TTC549 (cell line): ENCODE data around the gene ARRDC3.
"Not testable (repeated sequence)": the region's sequence is repeated elsewhere in the genome, so short reads cannot be mapped to it uniquely, and the experiment has no call there.

Experiments used
- FAIRE-seq: peaks from 2 replicates; lab custom pipeline; 2012; peaks lifted over from hg19 to GRCh38; lab: Jason Lieb, UNC

The ARRDC3 gene

DNA sequence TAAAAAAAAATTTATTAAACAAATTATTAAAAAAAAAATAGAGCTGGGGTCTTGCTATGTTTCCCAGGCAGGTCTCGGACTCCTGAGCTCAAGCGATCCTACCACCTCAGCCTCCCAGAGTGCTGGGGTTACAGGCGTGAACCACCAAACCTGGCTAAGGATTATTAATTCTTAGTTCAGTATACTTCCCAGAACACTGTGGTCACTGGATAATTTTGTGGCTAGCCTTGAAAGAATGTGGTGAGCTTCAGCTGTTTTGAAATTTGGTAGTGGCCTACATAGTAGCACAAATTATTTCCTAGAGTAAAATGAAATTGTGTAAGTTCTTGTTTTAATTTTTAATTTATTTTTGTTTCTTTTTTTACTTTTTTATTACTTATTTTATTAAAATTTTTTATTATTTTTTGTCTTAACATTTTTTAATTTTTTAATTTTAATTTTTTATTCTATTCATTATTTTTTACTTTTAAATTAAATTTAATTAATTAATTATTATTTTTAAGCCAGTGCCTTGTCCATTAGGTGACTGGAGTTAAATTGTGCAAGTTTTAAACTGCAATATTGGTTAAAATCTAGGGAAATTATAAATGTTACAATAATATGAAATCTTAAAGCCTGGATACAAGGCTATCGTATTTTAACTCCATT lies 23.0 kb downstream of the ARRDC3 start:
- peak; percentile 95 for FAIRE-seq

DNA sequence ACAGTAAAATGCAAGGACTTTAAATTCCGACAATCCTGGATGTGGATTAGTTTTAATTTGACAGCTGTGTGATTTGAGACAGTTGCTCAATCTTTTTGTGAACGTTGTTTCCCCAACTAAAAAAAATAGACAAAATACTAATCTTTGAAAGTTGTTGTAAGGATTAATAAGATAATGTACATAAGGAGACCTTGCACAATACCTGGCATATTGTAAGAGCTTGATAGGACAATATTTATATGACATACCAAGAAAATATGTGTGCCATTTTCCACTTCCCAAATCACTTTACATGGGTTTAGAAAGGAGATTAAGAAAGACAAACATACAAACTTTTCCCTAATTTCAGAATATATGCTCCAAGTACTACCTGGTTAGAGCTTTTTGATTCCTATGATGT lies 25.3 kb downstream of the ARRDC3 start:
- no peak for FAIRE-seq

DNA sequence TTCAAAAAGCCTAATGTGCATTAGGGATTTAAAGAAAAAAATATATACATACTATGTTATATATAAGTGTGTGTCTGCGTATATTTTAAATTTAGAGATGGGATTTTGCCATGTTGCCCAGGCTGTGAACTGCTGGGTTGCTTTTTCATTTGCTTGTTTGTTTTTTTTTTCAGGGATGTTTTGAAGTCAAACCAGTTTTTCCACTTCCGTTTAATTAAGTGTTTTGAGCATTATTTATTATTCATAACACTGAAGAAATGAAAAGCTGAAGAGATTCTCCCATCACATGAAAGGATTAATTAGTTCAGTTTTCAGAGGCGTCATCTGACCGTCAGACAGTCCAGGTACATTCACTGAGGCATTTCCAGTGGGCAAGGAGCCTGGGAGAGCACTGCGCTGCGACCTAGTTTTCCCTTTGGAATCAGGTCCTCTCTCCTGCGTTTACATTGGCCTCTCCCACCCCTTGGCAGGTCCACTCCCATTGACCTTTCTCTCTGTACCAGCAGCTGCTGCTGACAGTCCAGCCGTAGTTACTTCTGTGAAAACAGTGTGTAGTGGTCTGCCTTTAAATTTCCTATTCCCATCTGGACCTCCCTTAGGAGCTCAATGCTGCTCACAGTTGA lies 26.0 kb downstream of the ARRDC3 start:
- FAIRE-seq, result no peak

DNA sequence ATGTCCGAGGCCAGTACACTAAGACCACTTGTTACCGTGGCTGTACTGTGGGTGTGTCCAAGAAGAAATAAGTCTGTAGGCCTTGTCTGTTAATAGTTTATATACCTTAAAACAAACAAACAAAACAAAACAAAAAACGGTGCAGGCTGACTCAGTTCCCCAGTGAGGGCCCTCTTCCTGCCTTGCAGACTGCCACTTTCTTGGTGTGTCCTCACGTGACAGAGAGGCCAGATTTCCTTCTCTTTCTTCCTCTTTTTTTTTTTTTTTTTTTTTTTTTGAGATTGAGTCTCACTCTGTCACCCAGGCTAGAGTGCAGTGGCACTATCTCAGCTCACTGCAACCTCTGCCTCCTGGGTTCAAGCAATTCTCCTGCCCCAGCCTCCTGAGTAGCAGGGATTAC lies 28.2 kb downstream of the ARRDC3 start:
- not testable (repeated sequence) for FAIRE-seq

DNA sequence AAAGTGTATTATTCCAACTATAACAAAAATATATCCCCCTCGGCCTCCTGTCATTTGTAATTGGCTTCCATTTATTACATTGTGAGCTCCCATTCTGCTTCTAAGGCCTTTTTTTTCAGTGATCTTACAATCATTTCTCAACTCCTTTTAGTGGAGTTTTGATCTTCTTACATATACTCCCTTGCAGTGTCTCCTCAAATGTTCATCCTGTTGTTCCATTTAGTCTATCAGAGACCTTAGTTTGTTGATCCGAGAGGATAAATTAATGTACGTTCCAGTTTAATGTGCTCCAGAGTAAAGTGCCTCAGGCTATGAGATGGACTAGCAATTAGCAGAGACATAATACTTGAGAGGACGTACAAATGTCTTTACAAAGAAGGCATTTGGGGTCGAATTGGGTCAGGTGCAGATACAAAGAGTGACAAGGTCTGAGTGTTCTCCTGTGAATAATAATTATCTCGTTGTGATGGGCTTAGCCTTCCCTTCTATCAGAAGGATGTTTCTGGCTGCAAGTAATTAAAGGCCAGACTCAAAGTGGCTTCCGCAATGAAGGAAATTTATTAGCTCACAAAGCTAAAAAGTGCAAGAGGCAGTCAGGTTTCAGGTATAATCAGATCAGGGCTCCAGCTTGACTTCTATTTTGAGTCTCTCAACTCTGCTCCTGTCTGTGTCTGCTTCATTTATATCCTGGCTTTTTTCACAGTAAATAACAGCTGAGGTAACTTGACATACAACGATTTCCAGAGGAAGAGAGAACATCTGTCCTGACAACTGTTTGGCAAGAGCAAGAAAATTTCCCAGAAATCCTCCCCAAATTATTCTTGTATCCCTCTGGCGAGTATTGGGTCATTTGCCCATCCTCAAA lies 30.1 kb downstream of the ARRDC3 start:
- FAIRE-seq, result no peak

DNA sequence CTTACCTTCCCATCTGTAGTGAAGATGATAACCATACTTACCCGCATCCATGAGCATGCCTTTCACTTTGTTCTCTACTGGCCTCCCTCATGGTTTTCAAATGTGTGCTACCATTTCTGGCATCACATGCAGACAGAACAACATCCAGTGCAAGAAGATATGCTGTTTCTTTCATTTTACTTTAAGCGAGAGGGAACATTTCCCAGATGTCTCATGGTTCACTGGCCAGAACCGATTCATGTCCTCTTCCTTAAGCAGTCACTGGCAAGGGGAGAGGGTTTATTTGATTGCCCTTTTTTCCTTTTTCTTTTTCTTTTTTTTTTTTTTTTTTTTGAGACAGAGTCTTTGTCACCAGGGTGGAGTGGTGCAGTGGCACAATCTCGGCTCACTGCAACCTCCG lies 37.7 kb downstream of the ARRDC3 start:
- no peak for FAIRE-seq

DNA sequence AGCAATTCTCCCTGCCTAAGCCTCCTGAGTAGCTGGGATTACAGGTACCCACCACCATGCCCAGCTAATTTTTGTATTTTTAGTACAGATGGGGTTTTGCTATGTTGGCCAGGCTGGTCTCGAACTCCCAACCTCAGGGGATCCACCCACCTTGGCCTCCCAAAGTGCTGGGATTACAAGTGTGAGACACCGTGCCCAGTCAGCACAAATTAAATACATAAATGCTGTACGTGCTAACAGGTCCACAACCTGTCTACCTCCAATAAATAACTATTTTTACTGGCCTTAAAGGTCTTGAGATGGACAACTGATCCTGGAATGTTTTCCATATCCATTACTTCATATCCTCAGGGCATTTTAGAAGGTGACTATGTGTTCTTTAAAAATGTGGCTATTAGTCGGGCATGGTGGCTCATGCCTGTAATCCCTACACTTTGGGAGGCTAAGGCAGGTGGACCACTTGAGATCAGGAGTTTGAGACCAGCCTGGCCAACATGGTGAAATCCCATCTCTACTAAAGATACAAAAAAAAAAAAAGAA lies 38.4 kb downstream of the ARRDC3 start:
- FAIRE-seq, result not testable (repeated sequence)

DNA sequence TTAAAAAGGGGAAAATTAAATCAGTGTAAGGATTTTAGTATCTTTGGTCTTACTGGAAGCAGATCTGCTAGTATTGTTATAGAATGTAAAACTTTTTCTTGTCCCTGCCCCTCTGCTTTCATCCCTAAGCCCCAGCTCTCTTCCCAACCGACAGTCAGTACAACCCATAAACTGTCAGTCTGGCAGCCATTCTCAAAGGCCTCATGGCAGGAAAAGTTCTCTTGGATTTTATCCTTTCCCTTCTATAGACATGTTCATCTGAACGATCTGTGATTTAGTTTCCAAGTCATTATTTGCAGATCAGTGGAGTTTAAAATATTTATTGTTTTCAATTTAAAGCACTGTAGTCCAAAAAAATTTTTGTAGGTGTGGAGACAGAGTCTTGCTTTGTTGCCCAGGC lies 39.2 kb downstream of the ARRDC3 start:
- no peak for FAIRE-seq

DNA sequence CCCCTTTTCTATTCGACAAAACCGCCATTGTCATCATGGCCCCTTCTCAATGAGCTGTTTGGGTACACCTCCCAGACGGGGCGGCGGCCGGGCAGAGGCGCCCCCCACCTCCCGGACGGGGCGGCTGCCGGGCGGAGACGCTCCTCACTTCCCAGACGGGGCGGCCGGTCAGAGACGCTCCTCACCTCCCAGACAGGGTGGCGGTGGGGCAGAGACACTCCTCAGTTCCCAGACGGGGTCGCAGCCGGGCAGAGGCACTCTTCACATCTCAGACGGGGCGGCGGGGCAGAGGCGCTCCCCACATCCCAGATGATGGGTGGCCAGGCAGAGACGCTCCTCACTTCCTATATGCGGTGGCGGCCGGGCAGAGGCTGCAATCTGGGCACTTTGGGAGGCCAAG lies 40.2 kb downstream of the ARRDC3 start:
- FAIRE-seq, result not testable (repeated sequence)

DNA sequence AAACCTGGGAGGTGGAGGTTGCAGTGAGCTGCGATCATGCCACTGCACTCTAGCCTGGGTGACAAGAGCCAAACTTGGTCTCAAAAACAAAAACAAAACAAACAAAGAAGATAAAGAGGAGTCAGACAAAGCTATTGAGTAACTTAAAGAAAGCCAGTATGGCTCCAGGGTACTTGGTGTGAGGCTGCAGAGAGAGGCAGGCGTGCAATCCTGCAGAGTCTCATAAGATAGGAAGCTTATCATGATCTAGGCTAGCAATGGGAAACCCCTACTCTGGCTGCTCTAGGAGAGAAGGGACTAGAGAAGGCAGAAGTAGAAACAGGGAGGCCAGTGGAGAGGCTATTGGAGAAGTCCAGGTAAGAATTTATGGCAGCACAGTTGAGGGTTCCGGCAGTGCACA lies 42.0 kb downstream of the ARRDC3 start:
- no peak for FAIRE-seq

DNA sequence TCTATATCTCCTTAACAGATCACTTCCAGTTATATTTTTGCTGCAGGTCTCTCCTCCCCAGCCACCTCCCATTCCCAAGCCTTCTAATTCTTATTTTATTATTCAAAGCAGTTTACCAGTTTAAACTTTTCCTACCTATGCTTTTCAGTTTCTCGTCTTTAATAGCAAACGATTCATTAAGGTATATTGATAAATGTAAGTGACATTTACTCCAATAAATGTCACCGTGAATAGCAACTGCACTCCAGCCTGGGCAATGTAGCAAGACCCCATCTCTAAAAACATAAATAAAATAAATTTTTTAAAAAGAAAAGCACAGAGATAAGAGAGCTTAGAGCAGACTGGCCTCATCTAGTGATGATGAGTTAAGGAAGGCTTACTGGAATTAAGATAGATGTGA lies 42.6 kb downstream of the ARRDC3 start:
- no peak for FAIRE-seq

DNA sequence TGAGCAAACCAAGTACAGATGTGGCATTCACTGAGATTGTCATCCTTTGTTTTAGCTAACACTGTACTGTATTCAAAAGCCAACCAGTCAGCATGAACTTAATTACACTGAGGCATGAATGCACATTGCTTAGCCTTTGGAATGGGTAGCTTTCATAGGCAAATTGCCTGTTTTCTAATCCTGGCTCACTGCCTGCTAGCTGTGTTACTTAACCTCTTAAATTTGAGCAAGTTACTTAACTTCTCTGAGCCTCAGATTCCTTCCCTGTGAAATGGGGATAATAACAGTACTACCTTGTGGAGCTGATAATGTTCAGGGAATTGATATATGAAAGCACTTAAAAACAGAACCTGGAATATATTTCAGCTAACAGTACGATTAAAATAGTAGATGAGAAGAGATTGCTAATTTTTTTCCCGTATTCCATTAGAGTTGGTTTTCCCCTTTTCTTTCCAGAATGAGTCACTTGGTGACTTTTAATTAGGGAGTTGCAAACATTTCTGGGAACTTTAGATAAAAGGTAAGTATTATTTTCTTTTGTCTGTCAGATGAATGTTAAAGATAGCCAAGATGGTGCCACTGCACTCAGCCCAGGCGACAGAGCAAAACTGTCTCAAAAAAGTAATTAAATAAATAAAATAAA lies 43.9 kb downstream of the ARRDC3 start:
- FAIRE-seq, result no peak

DNA sequence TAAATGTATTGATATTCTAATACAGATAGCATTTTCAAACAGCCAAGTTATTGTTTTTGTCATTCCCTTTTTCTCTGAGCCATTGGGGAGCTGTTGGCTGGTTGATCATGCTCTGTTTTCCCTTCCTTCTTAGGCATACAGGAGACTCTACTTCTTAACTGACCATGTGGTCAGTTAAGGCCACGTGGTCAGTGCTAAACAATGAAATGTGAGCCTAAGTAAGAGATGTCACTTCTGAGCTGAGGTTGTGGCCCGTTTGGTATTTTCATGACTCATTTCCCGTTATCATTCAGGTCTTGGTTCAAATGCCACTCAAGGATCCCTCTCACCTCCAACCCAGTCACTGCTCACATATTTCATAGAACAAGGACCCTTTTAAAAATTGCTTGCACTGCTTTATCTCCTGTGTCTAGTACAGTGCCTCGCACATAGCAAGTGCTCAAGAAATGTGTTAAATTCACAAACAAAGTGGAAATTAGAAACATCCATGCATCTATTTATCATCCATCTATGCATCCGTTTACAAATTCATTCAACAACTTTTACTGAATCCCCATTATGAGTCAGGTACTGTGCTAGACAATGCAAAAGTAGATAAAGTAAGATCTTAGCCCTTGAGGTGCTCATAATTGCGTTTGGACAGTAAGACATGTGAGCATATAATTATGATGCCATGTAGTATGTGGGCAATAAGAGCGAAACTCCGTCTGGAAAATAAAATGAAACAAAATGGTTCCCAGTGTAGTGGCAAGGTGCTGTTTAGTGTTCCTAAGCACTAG lies 50.7 kb downstream of the ARRDC3 start:
- no peak for FAIRE-seq

DNA sequence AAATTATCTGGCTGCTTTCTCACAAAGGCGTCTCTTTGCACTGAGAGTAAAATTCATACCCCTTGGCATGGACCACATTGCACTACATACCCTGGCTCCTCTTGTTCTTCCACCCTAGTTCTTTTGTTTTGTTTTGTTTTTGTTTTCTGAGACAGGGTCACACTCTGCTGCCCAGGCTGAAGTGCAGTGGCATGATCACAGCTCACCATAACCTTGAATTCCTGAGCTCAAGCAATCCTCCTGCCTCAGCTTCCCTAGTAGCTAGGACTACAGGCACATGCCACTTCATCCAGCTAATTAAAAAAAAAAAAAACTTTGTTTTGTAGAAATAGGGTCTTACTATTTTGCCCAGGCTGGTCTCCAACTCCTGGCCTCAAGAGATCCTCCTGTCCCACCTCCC lies 51.4 kb downstream of the ARRDC3 start:
- no peak for FAIRE-seq

DNA sequence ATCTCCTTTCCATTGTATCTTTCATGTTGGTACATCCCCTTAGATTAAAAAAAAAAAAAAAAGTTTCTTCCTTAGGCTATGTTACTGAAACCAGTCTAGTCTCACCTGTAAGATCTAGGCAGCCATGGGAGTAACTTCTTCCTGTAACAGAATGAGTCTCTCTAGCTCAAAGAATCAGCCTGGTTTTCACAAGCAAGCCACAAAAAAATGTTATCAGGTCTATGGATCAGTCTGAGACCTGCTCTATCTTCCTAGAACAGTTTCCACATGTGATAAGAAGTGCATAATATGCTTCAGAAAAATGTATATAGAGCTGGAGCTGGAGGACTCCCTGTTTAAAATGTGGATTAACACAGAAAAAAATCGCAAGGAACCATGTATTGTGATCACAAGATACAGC lies 53.8 kb downstream of the ARRDC3 start:
- FAIRE-seq, result no peak

DNA sequence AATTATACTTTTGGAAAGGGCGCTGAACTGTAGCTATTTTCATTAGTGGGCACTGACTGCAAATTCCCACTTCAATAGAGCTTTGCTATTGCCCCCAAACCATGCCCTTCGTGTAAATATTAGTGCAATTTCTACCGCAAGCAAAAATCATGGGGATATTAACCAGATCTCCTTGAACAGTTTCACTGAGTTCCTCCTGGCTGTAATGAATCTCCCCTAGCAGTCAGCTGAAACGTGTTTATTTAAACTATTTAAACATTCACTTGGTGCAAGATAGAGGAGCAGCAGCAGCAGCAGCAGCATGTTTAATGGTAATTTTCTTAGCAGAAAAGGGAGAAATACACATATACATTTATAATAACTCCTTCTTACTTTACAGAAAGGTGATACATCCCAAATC lies 54.4 kb downstream of the ARRDC3 start:
- no peak for FAIRE-seq

DNA sequence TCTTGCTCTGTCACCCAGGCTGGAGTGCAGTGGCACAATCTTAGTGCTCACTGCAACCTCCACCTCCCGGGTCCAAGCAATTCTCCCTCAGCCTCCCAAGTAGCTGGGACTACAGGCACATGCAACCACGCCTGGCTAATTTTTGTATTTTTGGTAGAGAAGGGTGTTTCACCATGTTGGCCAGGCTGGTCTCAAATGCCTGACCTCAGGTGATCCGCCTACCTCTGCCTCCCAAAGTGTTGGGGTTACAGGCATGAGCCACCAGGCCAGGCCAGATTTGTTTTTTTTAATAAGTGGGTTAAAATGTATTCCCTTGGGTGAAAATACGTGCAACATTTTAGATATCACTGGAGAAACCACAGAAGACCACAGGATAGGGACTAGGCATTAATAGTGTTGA lies 60.1 kb downstream of the ARRDC3 start:
- not testable (repeated sequence) for FAIRE-seq

DNA sequence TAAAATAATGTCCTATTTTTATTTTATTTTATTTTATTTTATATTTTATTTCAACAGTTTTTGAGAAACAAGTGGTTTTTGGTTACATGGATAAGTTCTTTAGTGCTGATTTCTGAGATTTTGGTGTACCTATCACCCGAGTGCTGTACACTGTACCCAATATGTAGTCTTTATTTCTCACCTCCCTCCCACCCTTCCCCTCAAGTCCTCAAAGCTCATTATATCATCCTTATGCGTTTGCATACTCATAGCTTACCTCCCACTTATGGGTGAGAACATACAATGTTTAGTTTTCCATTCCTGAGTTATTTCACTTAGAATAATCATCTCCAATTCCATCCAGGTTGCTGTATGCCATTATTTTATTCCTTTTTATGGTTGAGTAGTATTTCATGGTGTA lies 63.5 kb downstream of the ARRDC3 start:
- FAIRE-seq, result no peak

DNA sequence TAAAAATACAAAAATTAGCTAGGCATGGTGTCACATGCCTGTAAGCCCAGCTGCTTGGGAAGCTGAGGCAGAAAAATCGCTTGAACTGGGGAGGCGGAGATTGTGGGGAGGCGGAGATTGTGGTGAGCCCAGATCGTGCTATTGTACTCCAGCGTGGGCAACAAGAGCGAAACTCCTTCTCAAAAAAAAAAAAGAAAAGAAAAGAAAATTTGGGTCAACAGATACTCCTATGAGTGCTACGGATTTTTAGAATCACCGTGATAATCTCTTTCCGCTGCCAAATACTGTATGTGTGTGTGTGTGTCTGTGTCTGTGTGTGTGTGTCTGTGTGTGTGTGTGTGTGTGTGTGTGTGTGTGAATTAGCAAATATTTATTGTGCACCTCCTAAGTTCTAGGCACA lies 64.4 kb downstream of the ARRDC3 start:
- no peak for FAIRE-seq
